ENCODE results near the gene KNCN.

The KNCN gene

GRCh38 chr1:46582972-46583371 lies 31.5 kb upstream of the KNCN start:
- H3K27ac ChIP-seq (ENCODE audit: low read length), result no peak overlapping the region
- no peaks in the 10 kb centered on the region for H3K9me3 ChIP-seq (ENCODE audit: control insufficient read depth in 1 of 2, low read length in 2 of 2)
- no peaks in the 10 kb centered on the region for H3K27me3 ChIP-seq (ENCODE audit: low read depth, low read length)
- peaks cover 0 to 8% of the 10 kb centered on the region in 2 donors for H3K4me1 ChIP-seq (ENCODE audit: control insufficient read depth in 1 of 2, insufficient read depth in 2 of 2, low read length in 2 of 2)
- H3K4me3 ChIP-seq (ENCODE audit: low read depth in 1 of 2, low read length in 2 of 2), result no peak overlapping the region
- peaks cover 54 to 72% of the 10 kb centered on the region in 2 donors for H3K36me3 ChIP-seq (ENCODE audit: control insufficient read depth in 1 of 2, insufficient read depth in 2 of 2, low read length in 2 of 2)

- Histone ChIP-seq H3K27me3 (ENCODE audit: low read depth, low read length) (no peaks in the 10 kb centered on the region), H3K27ac (ENCODE audit: low read length) (no peak overlapping the region), H3K4me1 (ENCODE audit: control insufficient read depth in 1 of 2, insufficient read depth in 2 of 2, low read length in 2 of 2) (peaks cover 0 to 8% of the 10 kb centered on the region in 2 donors), H3K9me3 (ENCODE audit: control insufficient read depth in 1 of 2, low read length in 2 of 2) (no peaks in the 10 kb centered on the region), H3K36me3 (ENCODE audit: control insufficient read depth in 1 of 2, insufficient read depth in 2 of 2, low read length in 2 of 2) (peaks cover 60 to 74% of the 10 kb centered on the region in 2 donors), H3K4me3 (ENCODE audit: low read depth in 1 of 2, low read length in 2 of 2) (no peak overlapping the region)
Measured at GRCh38 chr1:46581681-46582455, 30.4 kb upstream of the KNCN start.

- Histone ChIP-seq H3K4me1 (ENCODE audit: control insufficient read depth in 1 of 2, insufficient read depth in 2 of 2, low read length in 2 of 2) (no peaks in the 10 kb centered on the region), H3K27ac (ENCODE audit: low read length) (no peak overlapping the region), H3K36me3 (ENCODE audit: control insufficient read depth in 1 of 2, insufficient read depth in 2 of 2, low read length in 2 of 2) (peaks cover 57 to 76% of the 10 kb centered on the region in 2 donors)
Measured at GRCh38 chr1:46580140-46580903, 28.9 kb upstream of the KNCN start.

GRCh38 chr1:46577671-46578070 lies 26.2 kb upstream of the KNCN start:
- Histone ChIP-seq H3K4me1 (ENCODE audit: control insufficient read depth in 1 of 2, insufficient read depth in 2 of 2, low read length in 2 of 2) (no peaks in the 10 kb centered on the region), H3K27me3 (ENCODE audit: low read depth, low read length) (no peaks in the 10 kb centered on the region), H3K27ac (ENCODE audit: low read length) (no peak overlapping the region), H3K9me3 (ENCODE audit: control insufficient read depth in 1 of 2, low read length in 2 of 2) (no peaks in the 10 kb centered on the region), H3K4me3 (ENCODE audit: low read depth in 1 of 2, low read length in 2 of 2) (no peak overlapping the region), H3K36me3 (ENCODE audit: control insufficient read depth in 1 of 2, insufficient read depth in 2 of 2, low read length in 2 of 2) (peaks cover 51 to 79% of the 10 kb centered on the region in 2 donors)

More at GRCh38 chr1:46580140-46580903, 28.9 kb upstream of the KNCN start:
- no peak overlapping the region for H3K4me3 ChIP-seq (ENCODE audit: low read depth in 1 of 2, low read length in 2 of 2)
- H3K9me3 ChIP-seq (ENCODE audit: control insufficient read depth in 1 of 2, low read length in 2 of 2), result no peaks in the 10 kb centered on the region
- no peaks in the 10 kb centered on the region for H3K27me3 ChIP-seq (ENCODE audit: low read depth, low read length)

GRCh38 chr1:46576596-46576995 lies 25.1 kb upstream of the KNCN start:
- Histone ChIP-seq H3K27ac (ENCODE audit: low read length) (no peak overlapping the region), H3K9me3 (ENCODE audit: control insufficient read depth in 1 of 2, low read length in 2 of 2) (no peaks in the 10 kb centered on the region), H3K4me1 (ENCODE audit: control insufficient read depth in 1 of 2, insufficient read depth in 2 of 2, low read length in 2 of 2) (no peaks in the 10 kb centered on the region), H3K4me3 (ENCODE audit: low read depth in 1 of 2, low read length in 2 of 2) (no peak overlapping the region), H3K27me3 (ENCODE audit: low read depth, low read length) (no peaks in the 10 kb centered on the region), H3K36me3 (ENCODE audit: control insufficient read depth in 1 of 2, insufficient read depth in 2 of 2, low read length in 2 of 2) (peaks cover 42 to 72% of the 10 kb centered on the region in 2 donors)

- Histone ChIP-seq H3K9me3 (ENCODE audit: control insufficient read depth in 1 of 2, low read length in 2 of 2) (no peaks in the 10 kb centered on the region), H3K27me3 (ENCODE audit: low read depth, low read length) (no peaks in the 10 kb centered on the region), H3K27ac (ENCODE audit: low read length) (no peak overlapping the region), H3K4me3 (ENCODE audit: low read depth in 1 of 2, low read length in 2 of 2) (no peak overlapping the region), H3K36me3 (ENCODE audit: control insufficient read depth in 1 of 2, insufficient read depth in 2 of 2, low read length in 2 of 2) (peaks cover 42 to 69% of the 10 kb centered on the region in 2 donors), H3K4me1 (ENCODE audit: control insufficient read depth in 1 of 2, insufficient read depth in 2 of 2, low read length in 2 of 2) (no peaks in the 10 kb centered on the region)
Measured at GRCh38 chr1:46575778-46576177, 24.3 kb upstream of the KNCN start.

GRCh38 chr1:46575300-46575699 lies 23.9 kb upstream of the KNCN start:
- Histone ChIP-seq H3K36me3 (ENCODE audit: control insufficient read depth in 1 of 2, insufficient read depth in 2 of 2, low read length in 2 of 2) (peaks cover 37 to 64% of the 10 kb centered on the region in 2 donors), H3K4me1 (ENCODE audit: control insufficient read depth in 1 of 2, insufficient read depth in 2 of 2, low read length in 2 of 2) (no peaks in the 10 kb centered on the region), H3K9me3 (ENCODE audit: control insufficient read depth in 1 of 2, low read length in 2 of 2) (no peaks in the 10 kb centered on the region), H3K27me3 (ENCODE audit: low read depth, low read length) (no peaks in the 10 kb centered on the region), H3K27ac (ENCODE audit: low read length) (no peak overlapping the region), H3K4me3 (ENCODE audit: low read depth in 1 of 2, low read length in 2 of 2) (no peak overlapping the region)

GRCh38 chr1:46571691-46572225 lies 20.3 kb upstream of the KNCN start:
- Histone ChIP-seq H3K4me3 (ENCODE audit: low read depth in 1 of 2, low read length in 2 of 2) (no peak overlapping the region), H3K4me1 (ENCODE audit: control insufficient read depth in 1 of 2, insufficient read depth in 2 of 2, low read length in 2 of 2) (peaks cover 0 to 8% of the 10 kb centered on the region in 2 donors), H3K27me3 (ENCODE audit: low read depth, low read length) (no peaks in the 10 kb centered on the region), H3K36me3 (ENCODE audit: control insufficient read depth in 1 of 2, insufficient read depth in 2 of 2, low read length in 2 of 2) (peaks cover 14 to 52% of the 10 kb centered on the region in 2 donors), H3K27ac (ENCODE audit: low read length) (no peak overlapping the region), H3K9me3 (ENCODE audit: control insufficient read depth in 1 of 2, low read length in 2 of 2) (no peaks in the 10 kb centered on the region)

GRCh38 chr1:46569884-46570725 lies 18.7 kb upstream of the KNCN start:
- peaks cover 0 to 8% of the 10 kb centered on the region in 2 donors for H3K4me1 ChIP-seq (ENCODE audit: control insufficient read depth in 1 of 2, insufficient read depth in 2 of 2, low read length in 2 of 2)
- no peaks in the 10 kb centered on the region for H3K27me3 ChIP-seq (ENCODE audit: low read depth, low read length)
- H3K36me3 ChIP-seq (ENCODE audit: control insufficient read depth in 1 of 2, insufficient read depth in 2 of 2, low read length in 2 of 2), result peaks cover 12 to 46% of the 10 kb centered on the region in 2 donors
- H3K27ac ChIP-seq (ENCODE audit: low read length), result no peak overlapping the region
- H3K4me3 ChIP-seq (ENCODE audit: low read depth in 1 of 2, low read length in 2 of 2), result no peak overlapping the region
- H3K9me3 ChIP-seq (ENCODE audit: control insufficient read depth in 1 of 2, low read length in 2 of 2), result no peaks in the 10 kb centered on the region

- H3K27ac ChIP-seq (ENCODE audit: low read length), result no peak overlapping the region
- peaks cover 0 to 8% of the 10 kb centered on the region in 2 donors for H3K4me1 ChIP-seq (ENCODE audit: control insufficient read depth in 1 of 2, insufficient read depth in 2 of 2, low read length in 2 of 2)
- H3K27me3 ChIP-seq (ENCODE audit: low read depth, low read length), result no peaks in the 10 kb centered on the region
- H3K36me3 ChIP-seq (ENCODE audit: control insufficient read depth in 1 of 2, insufficient read depth in 2 of 2, low read length in 2 of 2), result peaks cover 17 to 45% of the 10 kb centered on the region in 2 donors
- H3K9me3 ChIP-seq (ENCODE audit: control insufficient read depth in 1 of 2, low read length in 2 of 2), result no peaks in the 10 kb centered on the region
- no peak overlapping the region for H3K4me3 ChIP-seq (ENCODE audit: low read depth in 1 of 2, low read length in 2 of 2)
Measured at GRCh38 chr1:46569116-46569515, 17.7 kb upstream of the KNCN start.
